ENCODE data around the gene BSCL2.
"Not testable (repeated sequence)": the region's sequence is repeated elsewhere in the genome, so short reads cannot be mapped to it uniquely, and the experiment has no call there.

Gene BSCL2

GRCh38 chr11:62652161-62653006, 54.8 kb downstream of the BSCL2 start:
- DNase-seq = no peak

- not testable (repeated sequence) for DNase-seq
Measured at GRCh38 chr11:62650283-62650682, 56.9 kb downstream of the BSCL2 start.

DNA sequence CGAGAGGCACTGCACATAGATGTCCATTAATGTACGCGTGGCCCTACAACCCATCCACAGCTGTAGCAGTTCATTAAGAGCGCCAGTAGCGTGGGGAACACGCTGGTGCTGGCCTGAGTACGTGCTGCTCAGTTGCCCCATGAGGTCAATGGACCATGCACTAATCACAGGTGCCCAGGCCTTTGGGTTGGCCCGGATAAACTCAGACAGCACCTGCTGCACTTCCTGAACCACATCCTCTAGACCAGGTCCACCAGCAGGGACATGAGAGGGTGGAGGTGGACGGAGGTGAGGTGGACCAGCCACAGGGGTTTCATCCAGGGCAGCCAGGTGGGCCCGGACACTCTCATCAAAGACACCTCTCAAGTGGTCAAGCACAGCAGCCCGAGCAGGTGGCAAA, 57.7 kb downstream of the BSCL2 start:
- DNase-seq = no peak

- no peak for DNase-seq
Measured at GRCh38 chr11:62648967-62649364, 58.3 kb downstream of the BSCL2 start.

DNA sequence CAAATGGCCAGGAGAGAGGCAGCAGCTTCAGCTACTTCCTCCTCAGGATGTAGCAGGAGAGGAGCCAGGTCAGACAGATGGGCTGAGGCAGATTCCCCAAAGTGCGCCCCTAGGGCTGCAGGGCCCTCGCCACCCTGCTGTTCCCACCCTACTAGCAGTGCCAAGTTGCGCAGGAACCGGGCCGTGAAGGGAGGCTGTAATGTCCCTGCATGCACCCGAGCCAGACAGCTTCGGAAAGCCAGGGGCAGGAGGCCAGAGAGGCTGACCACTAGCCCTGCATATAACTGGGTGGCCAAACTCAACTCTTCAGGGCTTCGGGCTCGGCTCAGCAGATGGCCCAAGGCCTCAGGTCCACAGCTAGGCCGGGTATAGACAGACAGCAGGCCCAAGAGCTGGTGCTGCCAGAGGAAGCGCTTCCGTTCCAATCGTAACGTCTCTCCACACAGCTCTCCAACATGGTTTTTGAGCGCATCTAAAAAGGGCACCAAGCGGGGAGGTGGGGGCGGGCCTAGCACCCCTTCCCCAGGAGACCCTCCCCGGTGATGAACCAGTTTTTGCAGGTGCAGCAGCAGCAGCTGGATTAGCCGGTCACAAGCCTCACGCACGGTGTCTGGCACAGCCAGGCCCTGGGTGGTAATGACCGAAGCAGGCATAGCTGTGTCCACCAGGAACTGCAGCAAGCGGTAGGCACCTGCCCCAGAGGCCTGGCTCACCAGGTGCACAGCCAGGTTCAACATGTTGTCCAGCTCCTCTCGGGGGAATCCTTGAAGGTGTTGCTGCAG, 58.8 kb downstream of the BSCL2 start:
- DNase-seq = no peak

- no peak for DNase-seq
Measured at GRCh38 chr11:62647609-62648005, 59.6 kb downstream of the BSCL2 start.

GRCh38 chr11:62646825-62647608, 60.2 kb downstream of the BSCL2 start:
- no peak for DNase-seq

DNA sequence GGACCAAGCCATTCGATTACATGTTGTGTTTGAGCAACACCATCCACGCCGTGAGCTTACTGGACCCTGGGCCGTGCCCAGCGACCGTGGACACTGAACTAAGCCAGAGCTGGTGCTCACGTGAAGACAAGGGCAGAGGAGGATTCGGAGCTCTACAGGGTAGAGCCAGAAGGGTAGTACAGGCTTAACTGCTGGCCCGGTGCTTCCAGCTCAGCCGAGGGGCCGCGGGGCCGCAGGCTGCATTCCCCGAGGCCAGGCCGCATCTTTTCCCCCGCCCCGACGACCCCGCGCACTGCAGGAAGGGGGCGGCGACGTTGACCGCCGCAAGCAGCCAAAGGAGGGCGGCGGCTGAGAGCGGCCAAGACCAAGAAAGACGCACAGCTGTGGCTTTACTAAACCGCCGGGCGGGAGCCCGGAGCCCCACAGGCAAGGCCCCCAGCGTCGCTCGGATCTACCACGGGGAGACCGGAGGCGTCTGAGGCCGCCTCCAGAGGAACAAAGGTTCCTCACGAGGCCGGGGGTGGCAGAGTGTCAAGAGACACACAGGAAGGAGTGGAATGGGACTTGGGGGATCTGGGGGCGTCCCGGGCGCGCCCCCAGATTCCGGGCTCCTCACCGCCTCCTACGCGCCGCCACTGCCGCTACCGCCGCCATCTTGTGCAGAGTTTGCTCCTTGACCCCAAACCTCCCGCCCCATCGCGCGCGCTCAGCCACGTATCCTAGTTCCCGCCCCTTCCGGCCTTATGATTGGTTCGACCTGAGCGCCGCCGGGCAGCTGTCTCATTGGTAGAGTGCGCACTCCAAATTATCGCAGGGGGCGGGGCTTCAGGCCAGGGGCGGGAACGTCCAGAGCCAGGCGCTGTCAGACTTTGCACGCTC, 61.0 kb downstream of the BSCL2 start, which contains the start of gene GANAB:
Gene GANAB (minus strand): TSS at position 668 of the 879 bp plus-strand sequence. CDS start 14 bp downstream, at position 654.
- peak; percentile 97 for DNase-seq

DNA sequence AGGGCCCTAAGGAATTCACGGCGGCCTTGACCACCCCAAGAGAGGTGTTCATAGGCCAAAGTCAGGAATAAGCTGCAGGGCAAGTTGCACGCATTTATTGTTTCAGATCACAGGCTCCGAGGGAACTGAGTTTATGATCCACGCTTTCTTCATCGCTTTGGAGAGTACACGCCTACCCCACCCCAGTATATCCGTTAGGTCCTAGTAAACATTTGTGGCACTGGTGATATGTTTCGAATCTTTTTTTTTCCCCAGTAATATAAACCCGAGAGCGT, 61.6 kb downstream of the BSCL2 start:
- DNase-seq = no peak

GRCh38 chr11:62644220-62644619, 63.0 kb downstream of the BSCL2 start:
- DNase-seq = no peak

All from NCI-H1048 (cell line).